HG03571 (cell line): ENCODE measurements around the gene AIMP1.

Experiments
- ATAC-seq: cut with Tn5 transposase; IDR thresholded peaks from one replicate; pipeline ENCODE4 v1.9.1; 2021; ENCODE audit not compliant: unreplicated experiment

Gene AIMP1

GRCh38 chr4:106315968-106316772 is at the start of gene AIMP1, which contains the start of gene TBCK:
Gene AIMP1 (plus strand): TSS chr4:106316550. CDS start chr4:106325010, 8,460 bp downstream.
Gene TBCK (minus strand): TSS chr4:106316209. CDS start chr4:106308960, 7,249 bp downstream.
- ATAC-seq, result peak; percentile 84

- ATAC-seq, result no peak
These were observed 47.6 kb upstream of the AIMP1 start for GRCh38 chr4:106268786-106269185.

- ATAC-seq, result no peak
These were observed 46.6 kb upstream of the AIMP1 start for GRCh38 chr4:106269711-106270110.

DNA sequence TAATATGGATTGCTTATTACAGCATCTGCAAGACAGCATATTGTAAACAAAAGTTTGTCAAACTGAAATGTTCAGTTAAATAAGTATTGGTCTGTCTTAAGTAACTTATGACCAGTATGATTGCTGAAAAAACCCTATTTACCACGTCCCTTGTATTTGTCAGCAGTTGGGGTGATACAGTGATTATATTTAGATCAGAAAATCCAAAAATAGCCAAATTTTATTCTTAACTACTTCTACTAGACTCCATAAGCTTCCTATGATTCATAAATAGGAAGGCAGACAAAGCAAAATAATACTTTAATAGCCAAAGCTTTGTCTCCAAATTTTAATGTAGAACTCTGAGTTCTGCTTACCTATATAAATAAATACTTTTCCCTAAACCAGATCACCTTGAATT is 45.6 kb upstream of the AIMP1 start:
- ATAC-seq, result no peak

GRCh38 chr4:106273831-106274230 is 42.5 kb upstream of the AIMP1 start:
- ATAC-seq, result no peak

DNA sequence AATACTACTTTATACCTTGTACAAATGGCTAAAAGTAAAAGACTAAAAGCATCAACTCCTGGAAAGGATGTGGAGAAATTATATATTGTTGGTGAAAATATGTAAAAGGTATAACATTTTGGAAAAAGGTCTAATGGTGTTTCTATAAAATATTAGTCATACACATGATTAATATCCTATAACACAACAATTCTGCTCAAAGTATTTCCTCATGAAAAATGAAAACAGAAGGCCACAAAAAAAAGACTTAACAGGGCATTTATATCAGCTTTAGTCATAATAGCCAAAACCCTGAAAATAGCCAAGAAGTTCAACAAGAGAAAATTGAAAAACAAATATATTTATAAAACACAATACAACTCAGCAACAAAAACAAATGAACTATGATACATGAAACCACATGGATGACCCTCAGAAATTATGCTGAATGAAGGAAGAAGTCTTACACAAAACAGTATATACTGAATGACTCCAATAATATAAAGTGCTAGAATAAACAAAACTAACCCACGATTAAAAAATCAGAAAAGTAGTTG is 39.1 kb upstream of the AIMP1 start:
- no peak for ATAC-seq

GRCh38 chr4:106284227-106284626 is 32.1 kb upstream of the AIMP1 start:
- no peak for ATAC-seq

DNA sequence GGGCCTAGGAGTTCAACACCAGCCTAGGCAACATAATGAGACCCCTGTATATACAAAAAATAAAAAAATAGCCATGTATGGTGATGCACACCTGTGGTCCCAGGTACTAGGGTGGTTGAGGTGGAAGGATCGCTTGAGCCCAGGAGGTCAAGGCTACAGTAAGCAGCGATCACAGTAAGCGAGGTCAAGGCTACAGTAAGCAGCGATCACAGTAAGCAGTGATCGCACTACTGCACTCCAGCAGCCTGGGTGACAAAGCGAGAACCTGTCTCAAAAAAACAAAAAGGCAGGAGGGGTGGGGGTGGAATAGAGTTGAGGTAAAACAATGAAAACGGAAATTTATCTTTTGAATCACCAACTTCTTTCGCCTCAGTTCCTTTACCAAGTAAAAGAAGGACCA is 29.7 kb upstream of the AIMP1 start:
- no peak for ATAC-seq

GRCh38 chr4:106287353-106287969 is 28.9 kb upstream of the AIMP1 start:
- ATAC-seq, result no peak

GRCh38 chr4:106289737-106290136 is 26.6 kb upstream of the AIMP1 start:
- no peak for ATAC-seq

DNA sequence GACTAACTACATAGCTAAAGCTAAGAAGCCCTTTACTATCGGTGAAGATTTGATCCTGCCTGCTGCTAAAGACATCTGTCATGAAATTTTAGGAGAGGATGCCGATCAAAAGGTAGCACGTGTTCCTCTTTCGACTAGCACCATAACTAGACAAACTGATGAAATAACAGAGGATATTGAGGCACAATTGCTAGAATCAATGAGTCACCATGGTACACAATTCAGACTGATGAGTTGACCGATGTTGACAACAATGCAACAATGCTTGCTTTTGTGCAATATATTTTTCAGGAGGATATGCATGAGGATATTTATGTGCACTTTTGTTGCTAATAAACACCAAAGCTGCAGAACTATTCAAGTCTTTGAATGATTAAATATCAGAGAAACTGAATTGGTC is 24.7 kb upstream of the AIMP1 start:
- ATAC-seq, result no peak

DNA sequence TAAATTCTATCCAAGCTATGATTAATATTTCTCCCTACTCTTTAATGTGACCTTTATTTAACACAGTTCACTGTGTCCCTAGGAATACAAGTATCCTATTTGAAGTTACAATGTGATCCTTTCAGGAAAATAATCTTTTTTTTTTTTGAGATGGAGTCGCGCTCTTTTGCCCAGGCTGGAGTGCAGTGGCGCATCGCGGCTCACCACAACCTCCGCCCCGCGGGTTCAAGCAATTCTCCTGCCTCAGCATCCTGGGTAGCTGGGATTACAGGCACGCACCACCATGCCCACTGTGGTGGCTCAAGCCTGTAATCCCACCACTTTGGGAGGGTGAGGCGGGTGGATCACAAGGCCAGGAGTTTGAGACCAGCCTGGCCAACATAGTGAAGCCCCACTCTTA is 22.3 kb upstream of the AIMP1 start:
- ATAC-seq, result no peak

GRCh38 chr4:106297245-106298035 is 18.9 kb upstream of the AIMP1 start:
- ATAC-seq, result no peak

- ATAC-seq, result no peak
These were observed 16.4 kb upstream of the AIMP1 start for GRCh38 chr4:106299977-106300376.

GRCh38 chr4:106301393-106302061 is 14.8 kb upstream of the AIMP1 start:
- no peak for ATAC-seq

DNA sequence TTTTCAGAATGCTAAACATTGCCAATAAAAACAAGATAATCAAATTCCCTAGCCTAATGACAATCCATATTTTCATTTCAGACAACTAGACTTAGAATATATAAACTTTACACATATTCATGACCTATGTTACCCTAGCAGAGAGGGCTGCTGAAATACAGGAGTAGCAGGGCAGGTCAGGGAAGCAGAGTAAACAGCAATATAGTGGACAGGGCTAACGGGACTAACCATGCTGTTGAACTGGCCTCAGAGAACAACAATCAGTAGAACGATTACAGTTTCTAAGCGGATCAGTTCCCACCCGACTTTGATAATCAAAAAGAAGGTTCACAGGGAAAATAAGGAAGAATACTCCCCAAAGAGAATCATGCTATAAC is 14.3 kb upstream of the AIMP1 start:
- ATAC-seq, result no peak

DNA sequence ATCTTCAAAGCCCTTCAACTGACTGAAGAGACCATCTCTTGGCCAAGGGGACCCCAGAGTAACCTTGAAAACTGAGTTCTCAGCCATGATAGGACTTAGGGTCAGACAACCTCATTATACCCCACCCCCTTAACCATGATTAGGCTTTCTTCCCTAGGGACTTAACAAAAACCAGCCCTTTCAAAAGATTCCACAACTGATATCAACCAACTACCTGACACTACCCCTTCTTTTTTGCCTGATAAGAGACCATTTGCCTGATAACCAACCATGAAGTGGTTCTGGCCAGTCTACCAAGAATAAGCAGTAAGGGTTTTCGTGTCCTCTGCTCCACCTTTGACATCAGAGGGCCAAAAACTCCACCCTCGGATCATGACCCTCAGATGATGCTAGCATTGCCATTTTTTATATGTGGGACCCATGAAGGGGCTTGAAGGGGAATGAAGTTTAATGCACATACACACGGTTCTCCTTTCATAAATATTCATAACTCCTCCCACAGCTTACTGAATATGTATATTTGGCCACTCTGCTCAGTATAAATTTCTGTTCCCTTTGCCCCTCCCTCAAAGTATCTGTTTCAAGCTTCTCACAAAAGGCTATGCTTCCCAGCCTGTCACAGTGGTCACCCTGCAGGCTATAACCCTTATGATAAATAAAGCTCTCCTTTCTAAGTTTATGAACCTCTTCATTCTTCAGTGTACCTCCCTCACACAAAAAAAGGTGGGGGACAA is 12.6 kb upstream of the AIMP1 start:
- no peak for ATAC-seq

DNA sequence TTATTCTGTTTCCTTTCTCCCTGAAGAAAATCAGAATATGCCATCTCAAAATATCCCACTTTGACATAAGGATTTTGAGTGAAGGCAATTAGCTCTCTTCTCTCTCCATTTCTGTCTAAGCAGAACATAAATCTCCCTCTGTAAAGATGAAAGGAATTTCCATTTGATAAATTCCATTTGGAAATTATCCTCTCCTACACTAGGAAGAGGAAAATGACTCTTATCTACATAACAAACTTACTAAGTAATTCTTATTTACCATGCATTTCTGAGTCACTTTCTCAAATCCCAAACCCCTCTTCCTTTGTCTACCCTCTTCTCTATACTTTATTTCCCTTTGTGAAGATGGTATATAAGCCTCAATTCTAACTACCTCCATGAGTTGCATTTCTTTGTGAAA is 11.7 kb upstream of the AIMP1 start:
- ATAC-seq, result no peak

GRCh38 chr4:106305435-106306055 is 10.8 kb upstream of the AIMP1 start:
- no peak for ATAC-seq

DNA sequence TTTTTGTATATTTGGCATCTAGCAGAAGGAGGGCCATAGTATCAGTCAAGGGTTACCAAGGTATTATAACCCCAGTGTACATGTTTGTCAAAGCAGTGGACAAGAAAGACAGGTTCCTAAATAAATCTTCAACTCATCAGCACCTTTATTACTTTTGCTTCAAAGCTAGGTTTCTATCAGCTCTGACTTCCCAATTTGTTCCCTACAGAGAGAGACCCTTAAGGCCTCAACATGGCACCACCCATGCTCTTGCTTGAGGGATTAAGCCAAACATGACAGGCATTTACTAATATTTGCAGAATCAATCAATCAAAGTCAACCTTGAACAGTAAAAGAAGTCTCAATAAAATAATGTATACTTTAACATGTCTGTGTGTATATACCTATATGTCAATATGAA is 9.8 kb upstream of the AIMP1 start:
- no peak for ATAC-seq
